ENCODE measurements around the gene TASL. TPM values are rescaled to one million over a fixed set of nuclear protein-coding genes. Genes with fewer than 3 reads are reported as not detected.

The TASL gene
- total RNA-seq, 2 experiments from 2014 or later, result 3.1 to 3.4 TPM

GRCh38 chrX:30533835-30534234, 43.7 kb downstream of the TASL start:
- no peaks in the 10 kb centered on the region for H3K9me3 Mint-ChIP-seq
- no peak overlapping the region for H3K27ac Mint-ChIP-seq
- no peaks in the 10 kb centered on the region for H3K36me3 Mint-ChIP-seq
- DNase-seq, result no peak
- H3K4me3 Mint-ChIP-seq, result no peak overlapping the region
- H3K27me3 Mint-ChIP-seq, result no peaks in the 10 kb centered on the region
- H3K4me1 Mint-ChIP-seq, result no peaks in the 10 kb centered on the region

- no peaks in the 10 kb centered on the region for H3K4me1 Mint-ChIP-seq
- no peak overlapping the region for H3K4me3 Mint-ChIP-seq
- no peaks in the 10 kb centered on the region for H3K27me3 Mint-ChIP-seq
- no peaks in the 10 kb centered on the region for H3K9me3 Mint-ChIP-seq
- DNase-seq, result no peak
- no peak overlapping the region for H3K27ac Mint-ChIP-seq
- no peaks in the 10 kb centered on the region for H3K36me3 Mint-ChIP-seq
These were observed 44.3 kb downstream of the TASL start for GRCh38 chrX:30533266-30533665.

- DNase-seq, result no peak
- no peaks in the 10 kb centered on the region for H3K4me1 Mint-ChIP-seq
- H3K27me3 Mint-ChIP-seq, result no peaks in the 10 kb centered on the region
- H3K36me3 Mint-ChIP-seq, result no peaks in the 10 kb centered on the region
- no peaks in the 10 kb centered on the region for H3K9me3 Mint-ChIP-seq
- H3K27ac Mint-ChIP-seq, result no peak overlapping the region
- no peak overlapping the region for H3K4me3 Mint-ChIP-seq
These were observed 47.0 kb downstream of the TASL start for GRCh38 chrX:30530606-30531005.

- no peak for DNase-seq
- Mint-ChIP-seq H3K27ac (no peak overlapping the region), H3K9me3 (no peaks in the 10 kb centered on the region), H3K36me3 (no peaks in the 10 kb centered on the region), H3K27me3 (no peaks in the 10 kb centered on the region), H3K4me1 (no peaks in the 10 kb centered on the region), H3K4me3 (no peak overlapping the region)
These were observed 51.8 kb downstream of the TASL start for GRCh38 chrX:30525732-30526131.

- Mint-ChIP-seq H3K36me3 (no peaks in the 10 kb centered on the region), H3K27me3 (no peaks in the 10 kb centered on the region), H3K27ac (no peak overlapping the region), H3K4me1 (no peaks in the 10 kb centered on the region), H3K9me3 (no peaks in the 10 kb centered on the region), H3K4me3 (no peak overlapping the region)
- DNase-seq, result no peak
These were observed 56.0 kb downstream of the TASL start for GRCh38 chrX:30521440-30522182.

GRCh38 chrX:30513284-30513683, 64.3 kb downstream of the TASL start:
- DNase-seq, result no peak
- Mint-ChIP-seq H3K9me3 (no peaks in the 10 kb centered on the region), H3K27ac (no peak overlapping the region), H3K36me3 (no peaks in the 10 kb centered on the region), H3K4me1 (no peaks in the 10 kb centered on the region), H3K4me3 (no peak overlapping the region), H3K27me3 (no peaks in the 10 kb centered on the region)

Other genes with a start within 250 kb of the TASL start
- gene GK, start 75.7 kb upstream of the TASL start, total RNA-seq, result 10 to 100 TPM; 30.4 to 32.4 TPM